GM23338 (cell line): ENCODE data around the gene SMIM28. TPM values are rescaled to one million over a fixed set of nuclear protein-coding genes. Genes with fewer than 3 reads are reported as not detected.

Source experiments
- ATAC-seq: fragments of 200-7000 bp; cut with Tn5 transposase; 3 replicates; pipeline ENCODE4 v1.9.1; 2020
- DNase-seq: peaks from one replicate; pipeline ENCODE4 v3.0.0-alpha.2; 2015; ENCODE audit warnings: low spot score
- H2AFZ ChIP-seq: fragments of 200-600 bp; sonication (generic); 2 replicates; pipeline ENCODE4 v1.8.0; 2016; ENCODE audit warnings: antibody characterized with exemption, mild to moderate bottlenecking, moderate library complexity
- H3F3A ChIP-seq: fragments of 200-600 bp; sonication (generic); replicated peaks from 2 replicates; pipeline ENCODE4 v1.8.0; 2017; ENCODE audit warnings: antibody characterized with exemption, mixed run types, low read depth
- H3K27ac ChIP-seq: fragments of 200-600 bp; sonication (generic); 2 replicates; pipeline ENCODE4 v1.6.1; 2016; ENCODE audit warnings: low read depth
- H3K27me3 ChIP-seq: fragments of 200-600 bp; sonication (generic); 2 replicates; pipeline ENCODE4 v1.8.0; 2016; ENCODE audit warnings: mild to moderate bottlenecking, mixed run types, moderate library complexity; ENCODE audit not compliant: insufficient read depth
- H3K36me3 ChIP-seq: fragments of 200-600 bp; sonication (generic); 2 replicates; pipeline ENCODE4 v1.8.0; 2016; ENCODE audit warnings: mild to moderate bottlenecking; ENCODE audit not compliant: insufficient read depth
- H3K4me1 ChIP-seq: fragments of 200-600 bp; sonication (generic); 2 replicates; pipeline ENCODE4 v1.8.0; 2016; ENCODE audit warnings: mild to moderate bottlenecking, moderate library complexity; ENCODE audit not compliant: insufficient read depth
- H3K4me2 ChIP-seq: fragments of 200-600 bp; sonication (generic); 2 replicates; pipeline ENCODE4 v1.7.1; 2017; ENCODE audit warnings: mixed run types
- H3K4me3 ChIP-seq: fragments of 200-600 bp; sonication (generic); 2 replicates; pipeline ENCODE4 v1.6.1; 2016; ENCODE audit warnings: mixed run types
- H3K79me2 ChIP-seq: fragments of 200-600 bp; sonication (generic); replicated peaks from 2 replicates; pipeline ENCODE4 v1.8.0; 2017; ENCODE audit warnings: mild to moderate bottlenecking; ENCODE audit not compliant: insufficient read depth
- H3K9me2 ChIP-seq: fragments of 200-600 bp; sonication (generic); 2 replicates; pipeline ENCODE4 v1.8.0; 2017; ENCODE audit not compliant: insufficient read depth
- H4K20me1 ChIP-seq: fragments of 200-600 bp; sonication (generic); replicated peaks from 2 replicates; pipeline ENCODE4 v1.8.0; 2017; ENCODE audit warnings: mild to moderate bottlenecking; ENCODE audit not compliant: insufficient read depth
- H3K27ac Mint-ChIP-seq: 2 replicates; pipeline ENCODE4 v1.8.0; 2020; ENCODE audit warnings: inconsistent platforms, mild to moderate bottlenecking, moderate library complexity, mixed read lengths
- H3K27me3 Mint-ChIP-seq: 3 replicates; pipeline ENCODE4 v1.8.0; 2022; ENCODE audit warnings: low read depth, mild to moderate bottlenecking, moderate library complexity, mixed read lengths, inconsistent platforms; ENCODE audit not compliant: insufficient read depth, poor library complexity
- H3K36me3 Mint-ChIP-seq: 3 replicates; pipeline ENCODE4 v1.8.0; 2021; ENCODE audit warnings: low read depth, mild to moderate bottlenecking, inconsistent platforms, moderate library complexity, mixed read lengths
- H3K4me1 Mint-ChIP-seq: 3 replicates; pipeline ENCODE4 v1.8.0; 2020; ENCODE audit warnings: mild to moderate bottlenecking, inconsistent platforms, mixed read lengths
- H3K4me3 Mint-ChIP-seq: 3 replicates; pipeline ENCODE4 v1.8.0; 2021; ENCODE audit warnings: moderate library complexity, mild to moderate bottlenecking, inconsistent platforms, mixed read lengths
- H3K9me3 Mint-ChIP-seq: 3 replicates; pipeline ENCODE4 v1.8.0; 2020; ENCODE audit warnings: moderate library complexity, mild to moderate bottlenecking, inconsistent platforms, mixed read lengths
- CREB1 ChIP-seq: fragments of 250-450 bp; sonication (Bioruptor Pico); IDR thresholded peaks from 2 replicates; pipeline ENCODE4 v1.5.0; 2020; ENCODE audit warnings: low read depth, mild to moderate bottlenecking, moderate library complexity
- EZH2 ChIP-seq: fragments of 200-600 bp; sonication (generic); IDR thresholded peaks from one replicate; pipeline ENCODE4 v1.8.0; 2017; ENCODE audit warnings: antibody characterized with exemption, mild to moderate bottlenecking, low read depth; ENCODE audit not compliant: unreplicated experiment
- EZH2phosphoT487 ChIP-seq: fragments of 200-600 bp; sonication (generic); IDR thresholded peaks from one replicate; pipeline ENCODE4 v1.8.1; 2018; ENCODE audit warnings: antibody characterized with exemption; ENCODE audit not compliant: unreplicated experiment
- JUNB ChIP-seq: IDR thresholded peaks from one replicate; pipeline ENCODE4 v1.6.1; 2016; ENCODE audit warnings: antibody characterized with exemption; ENCODE audit not compliant: unreplicated experiment
- NANOG ChIP-seq: IDR thresholded peaks from 2 replicates; pipeline ENCODE4 v1.6.1; 2016; ENCODE audit warnings: antibody characterized with exemption, borderline replicate concordance
- POLR2AphosphoS5 ChIP-seq: IDR thresholded peaks from 2 replicates; pipeline ENCODE4 v1.6.1; 2016; ENCODE audit warnings: antibody characterized with exemption, low read depth
- STAT1 ChIP-seq: IDR thresholded peaks from one replicate; pipeline ENCODE4 v1.6.1; 2016; ENCODE audit warnings: antibody characterized with exemption; ENCODE audit not compliant: unreplicated experiment
- ZNF114 ChIP-seq: fragments of 250-450 bp; sonication (Bioruptor Pico); IDR thresholded peaks from 2 replicates; pipeline ENCODE4 v1.5.0; 2020; ENCODE audit warnings: mild to moderate bottlenecking, moderate library complexity
- polyA plus RNA-seq: library from polyadenylated mRNA; unstranded; fragments of >200 nt; fragmentation: Nextera tagmentation; extraction: Ambion mirVana; gene quantifications from 2 replicates; pipeline ENCODE4 v1.2.1, GENCODE V29; 2016
- total RNA-seq: library from RNA; depleted of rRNA; stranded (reverse); fragments of >200 nt; shearing (Covaris generic); gene quantifications from 2 replicates; pipeline ENCODE4 v1.2.3, GENCODE V29; 2014
- TF ChIP-seq, protein P1 (sequence below), 2 experiments: fragments of 200-600 bp in 1 of 2; sonication (generic) in 1 of 2; conservative IDR thresholded peaks; 2 replicates each; pipeline versions ENCODE4 v1.5.1 to v1.6.1; 2016 to 2017; ENCODE audit warnings: antibody characterized with exemption in 2 of 2, low read depth in 2 of 2, mild to moderate bottlenecking in 2 of 2, moderate library complexity in 1 of 2
- TF ChIP-seq, protein P2 (sequence below): fragments of 250-450 bp; sonication (Bioruptor Pico); IDR thresholded peaks from 2 replicates; pipeline ENCODE4 v1.5.0; 2020; ENCODE audit warnings: mild to moderate bottlenecking, moderate library complexity
- TF ChIP-seq, protein P3 (sequence below): IDR thresholded peaks from 2 replicates; pipeline ENCODE4 v1.6.1; 2016; ENCODE audit warnings: antibody characterized with exemption
- TF ChIP-seq, protein P4 (sequence below): IDR thresholded peaks from one replicate; pipeline ENCODE4 v1.6.1; 2018; ENCODE audit warnings: antibody characterized with exemption; ENCODE audit not compliant: unreplicated experiment

SMIM28 gene
- total and polyA plus RNA-seq, 2 experiments from 2014 or later: not detected

- Histone ChIP-seq H2AFZ (no peak overlapping the region), H3K4me2 (no peak overlapping the region), H3K79me2 (no peaks in the 10 kb centered on the region), H4K20me1 (no peaks in the 10 kb centered on the region), H3F3A (no peaks in the 10 kb centered on the region), H3K9me2 (no peaks in the 10 kb centered on the region), H3K36me3 (no peaks in the 10 kb centered on the region), H3K27ac (no peak overlapping the region), H3K4me1 (peaks cover 10% of the 10 kb centered on the region; the same call in 1 of the 2 replicates), H3K27me3 (no peaks in the 10 kb centered on the region), H3K4me3 (no peak overlapping the region)
- H3K27me3 Mint-ChIP-seq: peaks cover 4% of the 10 kb centered on the region
- H3K4me1 Mint-ChIP-seq: peaks cover 19% of the 10 kb centered on the region; the same call in 2 of the 3 replicates
- H3K9me3 Mint-ChIP-seq: peaks cover 5% of the 10 kb centered on the region; the same call in 2 of the 3 replicates
- no peak overlapping the region for H3K27ac Mint-ChIP-seq
- TF ChIP-seq, protein P1, sequence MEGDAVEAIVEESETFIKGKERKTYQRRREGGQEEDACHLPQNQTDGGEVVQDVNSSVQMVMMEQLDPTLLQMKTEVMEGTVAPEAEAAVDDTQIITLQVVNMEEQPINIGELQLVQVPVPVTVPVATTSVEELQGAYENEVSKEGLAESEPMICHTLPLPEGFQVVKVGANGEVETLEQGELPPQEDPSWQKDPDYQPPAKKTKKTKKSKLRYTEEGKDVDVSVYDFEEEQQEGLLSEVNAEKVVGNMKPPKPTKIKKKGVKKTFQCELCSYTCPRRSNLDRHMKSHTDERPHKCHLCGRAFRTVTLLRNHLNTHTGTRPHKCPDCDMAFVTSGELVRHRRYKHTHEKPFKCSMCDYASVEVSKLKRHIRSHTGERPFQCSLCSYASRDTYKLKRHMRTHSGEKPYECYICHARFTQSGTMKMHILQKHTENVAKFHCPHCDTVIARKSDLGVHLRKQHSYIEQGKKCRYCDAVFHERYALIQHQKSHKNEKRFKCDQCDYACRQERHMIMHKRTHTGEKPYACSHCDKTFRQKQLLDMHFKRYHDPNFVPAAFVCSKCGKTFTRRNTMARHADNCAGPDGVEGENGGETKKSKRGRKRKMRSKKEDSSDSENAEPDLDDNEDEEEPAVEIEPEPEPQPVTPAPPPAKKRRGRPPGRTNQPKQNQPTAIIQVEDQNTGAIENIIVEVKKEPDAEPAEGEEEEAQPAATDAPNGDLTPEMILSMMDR (conservative IDR thresholded peaks at IDR 0.05; ENCODE audit: low read depth in 2 of 2): no peak
- TF ChIP-seq STAT1 (no peak), POLR2AphosphoS5 (no peak), CREB1 (no peak), NANOG (no peak), ZNF114 (CRISPR knock-in tag) (no peak), JUNB (no peak), EZH2phosphoT487 (no peak), EZH2 (no peak)
- TF ChIP-seq, protein P2, sequence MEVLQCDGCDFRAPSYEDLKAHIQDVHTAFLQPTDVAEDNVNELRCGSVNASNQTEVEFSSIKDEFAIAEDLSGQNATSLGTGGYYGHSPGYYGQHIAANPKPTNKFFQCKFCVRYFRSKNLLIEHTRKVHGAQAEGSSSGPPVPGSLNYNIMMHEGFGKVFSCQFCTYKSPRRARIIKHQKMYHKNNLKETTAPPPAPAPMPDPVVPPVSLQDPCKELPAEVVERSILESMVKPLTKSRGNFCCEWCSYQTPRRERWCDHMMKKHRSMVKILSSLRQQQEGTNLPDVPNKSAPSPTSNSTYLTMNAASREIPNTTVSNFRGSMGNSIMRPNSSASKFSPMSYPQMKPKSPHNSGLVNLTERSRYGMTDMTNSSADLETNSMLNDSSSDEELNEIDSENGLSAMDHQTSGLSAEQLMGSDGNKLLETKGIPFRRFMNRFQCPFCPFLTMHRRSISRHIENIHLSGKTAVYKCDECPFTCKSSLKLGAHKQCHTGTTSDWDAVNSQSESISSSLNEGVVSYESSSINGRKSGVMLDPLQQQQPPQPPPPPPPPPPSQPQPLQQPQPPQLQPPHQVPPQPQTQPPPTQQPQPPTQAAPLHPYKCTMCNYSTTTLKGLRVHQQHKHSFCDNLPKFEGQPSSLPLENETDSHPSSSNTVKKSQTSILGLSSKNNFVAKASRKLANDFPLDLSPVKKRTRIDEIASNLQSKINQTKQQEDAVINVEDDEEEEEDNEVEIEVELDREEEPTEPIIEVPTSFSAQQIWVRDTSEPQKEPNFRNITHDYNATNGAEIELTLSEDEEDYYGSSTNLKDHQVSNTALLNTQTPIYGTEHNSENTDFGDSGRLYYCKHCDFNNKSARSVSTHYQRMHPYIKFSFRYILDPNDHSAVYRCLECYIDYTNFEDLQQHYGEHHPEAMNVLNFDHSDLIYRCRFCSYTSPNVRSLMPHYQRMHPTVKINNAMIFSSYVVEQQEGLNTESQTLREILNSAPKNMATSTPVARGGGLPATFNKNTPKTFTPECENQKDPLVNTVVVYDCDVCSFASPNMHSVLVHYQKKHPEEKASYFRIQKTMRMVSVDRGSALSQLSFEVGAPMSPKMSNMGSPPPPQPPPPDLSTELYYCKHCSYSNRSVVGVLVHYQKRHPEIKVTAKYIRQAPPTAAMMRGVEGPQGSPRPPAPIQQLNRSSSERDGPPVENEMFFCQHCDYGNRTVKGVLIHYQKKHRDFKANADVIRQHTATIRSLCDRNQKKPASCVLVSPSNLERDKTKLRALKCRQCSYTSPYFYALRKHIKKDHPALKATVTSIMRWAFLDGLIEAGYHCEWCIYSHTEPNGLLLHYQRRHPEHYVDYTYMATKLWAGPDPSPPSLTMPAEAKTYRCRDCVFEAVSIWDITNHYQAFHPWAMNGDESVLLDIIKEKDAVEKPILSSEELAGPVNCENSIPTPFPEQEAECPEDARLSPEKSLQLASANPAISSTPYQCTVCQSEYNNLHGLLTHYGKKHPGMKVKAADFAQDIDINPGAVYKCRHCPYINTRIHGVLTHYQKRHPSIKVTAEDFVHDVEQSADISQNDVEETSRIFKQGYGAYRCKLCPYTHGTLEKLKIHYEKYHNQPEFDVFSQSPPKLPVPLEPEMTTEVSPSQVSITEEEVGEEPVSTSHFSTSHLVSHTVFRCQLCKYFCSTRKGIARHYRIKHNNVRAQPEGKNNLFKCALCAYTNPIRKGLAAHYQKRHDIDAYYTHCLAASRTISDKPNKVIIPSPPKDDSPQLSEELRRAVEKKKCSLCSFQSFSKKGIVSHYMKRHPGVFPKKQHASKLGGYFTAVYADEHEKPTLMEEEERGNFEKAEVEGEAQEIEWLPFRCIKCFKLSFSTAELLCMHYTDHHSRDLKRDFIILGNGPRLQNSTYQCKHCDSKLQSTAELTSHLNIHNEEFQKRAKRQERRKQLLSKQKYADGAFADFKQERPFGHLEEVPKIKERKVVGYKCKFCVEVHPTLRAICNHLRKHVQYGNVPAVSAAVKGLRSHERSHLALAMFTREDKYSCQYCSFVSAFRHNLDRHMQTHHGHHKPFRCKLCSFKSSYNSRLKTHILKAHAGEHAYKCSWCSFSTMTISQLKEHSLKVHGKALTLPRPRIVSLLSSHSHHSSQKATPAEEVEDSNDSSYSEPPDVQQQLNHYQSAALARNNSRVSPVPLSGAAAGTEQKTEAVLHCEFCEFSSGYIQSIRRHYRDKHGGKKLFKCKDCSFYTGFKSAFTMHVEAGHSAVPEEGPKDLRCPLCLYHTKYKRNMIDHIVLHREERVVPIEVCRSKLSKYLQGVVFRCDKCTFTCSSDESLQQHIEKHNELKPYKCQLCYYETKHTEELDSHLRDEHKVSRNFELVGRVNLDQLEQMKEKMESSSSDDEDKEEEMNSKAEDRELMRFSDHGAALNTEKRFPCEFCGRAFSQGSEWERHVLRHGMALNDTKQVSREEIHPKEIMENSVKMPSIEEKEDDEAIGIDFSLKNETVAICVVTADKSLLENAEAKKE (CRISPR knock-in tag): no peak
- TF ChIP-seq, protein P3, sequence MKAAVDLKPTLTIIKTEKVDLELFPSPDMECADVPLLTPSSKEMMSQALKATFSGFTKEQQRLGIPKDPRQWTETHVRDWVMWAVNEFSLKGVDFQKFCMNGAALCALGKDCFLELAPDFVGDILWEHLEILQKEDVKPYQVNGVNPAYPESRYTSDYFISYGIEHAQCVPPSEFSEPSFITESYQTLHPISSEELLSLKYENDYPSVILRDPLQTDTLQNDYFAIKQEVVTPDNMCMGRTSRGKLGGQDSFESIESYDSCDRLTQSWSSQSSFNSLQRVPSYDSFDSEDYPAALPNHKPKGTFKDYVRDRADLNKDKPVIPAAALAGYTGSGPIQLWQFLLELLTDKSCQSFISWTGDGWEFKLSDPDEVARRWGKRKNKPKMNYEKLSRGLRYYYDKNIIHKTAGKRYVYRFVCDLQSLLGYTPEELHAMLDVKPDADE: no peak
- TF ChIP-seq, protein P4, sequence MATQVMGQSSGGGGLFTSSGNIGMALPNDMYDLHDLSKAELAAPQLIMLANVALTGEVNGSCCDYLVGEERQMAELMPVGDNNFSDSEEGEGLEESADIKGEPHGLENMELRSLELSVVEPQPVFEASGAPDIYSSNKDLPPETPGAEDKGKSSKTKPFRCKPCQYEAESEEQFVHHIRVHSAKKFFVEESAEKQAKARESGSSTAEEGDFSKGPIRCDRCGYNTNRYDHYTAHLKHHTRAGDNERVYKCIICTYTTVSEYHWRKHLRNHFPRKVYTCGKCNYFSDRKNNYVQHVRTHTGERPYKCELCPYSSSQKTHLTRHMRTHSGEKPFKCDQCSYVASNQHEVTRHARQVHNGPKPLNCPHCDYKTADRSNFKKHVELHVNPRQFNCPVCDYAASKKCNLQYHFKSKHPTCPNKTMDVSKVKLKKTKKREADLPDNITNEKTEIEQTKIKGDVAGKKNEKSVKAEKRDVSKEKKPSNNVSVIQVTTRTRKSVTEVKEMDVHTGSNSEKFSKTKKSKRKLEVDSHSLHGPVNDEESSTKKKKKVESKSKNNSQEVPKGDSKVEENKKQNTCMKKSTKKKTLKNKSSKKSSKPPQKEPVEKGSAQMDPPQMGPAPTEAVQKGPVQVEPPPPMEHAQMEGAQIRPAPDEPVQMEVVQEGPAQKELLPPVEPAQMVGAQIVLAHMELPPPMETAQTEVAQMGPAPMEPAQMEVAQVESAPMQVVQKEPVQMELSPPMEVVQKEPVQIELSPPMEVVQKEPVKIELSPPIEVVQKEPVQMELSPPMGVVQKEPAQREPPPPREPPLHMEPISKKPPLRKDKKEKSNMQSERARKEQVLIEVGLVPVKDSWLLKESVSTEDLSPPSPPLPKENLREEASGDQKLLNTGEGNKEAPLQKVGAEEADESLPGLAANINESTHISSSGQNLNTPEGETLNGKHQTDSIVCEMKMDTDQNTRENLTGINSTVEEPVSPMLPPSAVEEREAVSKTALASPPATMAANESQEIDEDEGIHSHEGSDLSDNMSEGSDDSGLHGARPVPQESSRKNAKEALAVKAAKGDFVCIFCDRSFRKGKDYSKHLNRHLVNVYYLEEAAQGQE: no peak
- H3K36me3 Mint-ChIP-seq: no peaks in the 10 kb centered on the region; the same call in 2 of the 3 replicates
- DNase-seq (no peak), ATAC-seq (no peak)
- H3K4me3 Mint-ChIP-seq: no peak overlapping the region
Observed at GRCh38 chr6:138370631-138371451, 6.9 kb upstream of the SMIM28 start.
